Fibroblast of lung (primary cell): ENCODE measurements around the gene DNAAF3. TPM values are rescaled to one million over a fixed set of nuclear protein-coding genes. Genes with fewer than 3 reads are reported as not detected.
"Not testable (repeated sequence)": the region's sequence is repeated elsewhere in the genome, so short reads cannot be mapped to it uniquely, and the experiment has no call there.

Experiments used
- DNase-seq, 2 donors: peaks; one replicate each; pipeline versions ENCODE4 v3.0.0 to v3.0.0-alpha.2; 2010; ENCODE audit warnings: low read depth in 2 of 2
- H2AFZ ChIP-seq: 2 replicates; pipeline ENCODE4 v1.5.1; 2012; ENCODE audit warnings: low read length, control low read depth, inconsistent platforms
- H3K27ac ChIP-seq: 2 replicates; pipeline ENCODE4 v1.5.1; 2011; ENCODE audit warnings: low read length, control low read depth; ENCODE audit not compliant: insufficient read depth
- H3K27me3 ChIP-seq: 2 replicates; pipeline ENCODE4 v1.5.1; 2011; ENCODE audit warnings: mild to moderate bottlenecking, low read length; ENCODE audit not compliant: control insufficient read depth, insufficient read depth
- H3K36me3 ChIP-seq: 2 replicates; pipeline ENCODE4 v1.5.1; 2011; ENCODE audit warnings: low read length; ENCODE audit not compliant: control insufficient read depth, insufficient read depth
- H3K4me1 ChIP-seq: 2 replicates; pipeline ENCODE4 v1.5.1; 2011; ENCODE audit warnings: low read length; ENCODE audit not compliant: control insufficient read depth, insufficient read depth; ENCODE audit errors: extremely low read depth
- H3K4me2 ChIP-seq: 2 replicates; pipeline ENCODE4 v1.5.1; 2011; ENCODE audit warnings: low read length, control low read depth; ENCODE audit not compliant: insufficient read depth; ENCODE audit errors: extremely low read depth
- H3K4me3 ChIP-seq, 4 experiments: fragments of 200-600 bp in 1 of 4; sonication (generic) in 1 of 4; replicated peaks in 1 of 4; 2 replicates each; pipeline ENCODE4 v1.5.1; 2011 to 2016; ENCODE audit warnings: low read length in 4 of 4, low read depth in 3 of 4, mild to moderate bottlenecking in 3 of 4, control low read depth in 2 of 4, inconsistent platforms in 1 of 4, mixed read lengths in 1 of 4; ENCODE audit not compliant: insufficient read depth in 1 of 4; ENCODE audit errors: control extremely low read depth in 1 of 4
- H3K79me2 ChIP-seq: 2 replicates; pipeline ENCODE4 v1.5.1; 2012; ENCODE audit warnings: mild to moderate bottlenecking, low read length, inconsistent platforms; ENCODE audit not compliant: control insufficient read depth, insufficient read depth
- H3K9ac ChIP-seq: 2 replicates; pipeline ENCODE4 v1.5.1; 2011; ENCODE audit warnings: mild to moderate bottlenecking, low read length, control low read depth; ENCODE audit not compliant: insufficient read depth
- H3K9me3 ChIP-seq: 2 replicates; pipeline ENCODE4 v1.5.1; 2012; ENCODE audit warnings: low read depth, low read length; ENCODE audit not compliant: control insufficient read depth, insufficient read depth
- H4K20me1 ChIP-seq: 2 replicates; pipeline ENCODE4 v1.5.1; 2011; ENCODE audit warnings: low read length; ENCODE audit not compliant: control insufficient read depth, insufficient read depth; ENCODE audit errors: extremely low read depth
- CTCF ChIP-seq, 2 donors: IDR thresholded peaks in 1 of 2; conservative IDR thresholded peaks in 1 of 2; 1 replicate in 1 of 2; 2 replicates in 1 of 2; pipeline ENCODE4 v1.5.1; 2011 to 2012; ENCODE audit warnings: low read length in 2 of 2, control low read depth in 1 of 2, inconsistent platforms in 1 of 2, low read depth in 1 of 2, mild to moderate bottlenecking in 1 of 2
- EZH2 ChIP-seq: IDR thresholded peaks from 2 replicates; pipeline ENCODE4 v1.5.1; 2012; ENCODE audit warnings: low read length, control low read depth, mild to moderate bottlenecking; ENCODE audit errors: missing control alignments
- polyA plus RNA-seq, 2 donors: library from polyadenylated mRNA; depleted of rRNA in 1 of 2; stranded (reverse) in 1 of 2; unstranded in 1 of 2; fragments of >200 nt; gene quantifications; 2 replicates each; pipeline ENCODE4 v1.2.1, GENCODE V29; 2011 to 2012; ENCODE audit warnings: missing spikeins in 1 of 2
- total RNA-seq: library from RNA; depleted of rRNA; stranded (reverse); fragments of >200 nt; gene quantifications from 2 replicates; pipeline ENCODE4 v1.2.1, GENCODE V29; 2014

DNAAF3 gene
- total and polyA plus RNA-seq, 2 donors (not counting 1 experiment from before 2014, with no cell fraction given), result 0.17 to 0.18 TPM

- Histone ChIP-seq H3K36me3 (no peaks in the 10 kb centered on the region), H3K27me3 (peaks cover 11% of the 10 kb centered on the region), H3K9ac (no peak overlapping the region), H3K79me2 (no peaks in the 10 kb centered on the region), H3K27ac (no peak overlapping the region), H3K4me3 (no peak overlapping the region), H4K20me1 (no peaks in the 10 kb centered on the region), H3K4me2 (no peak overlapping the region), H2AFZ (no peak overlapping the region), H3K4me1 (peaks cover 6% of the 10 kb centered on the region), H3K9me3 (no peaks in the 10 kb centered on the region)
- no peak for DNase-seq
- no peak for TF ChIP-seq CTCF (conservative IDR thresholded peaks at IDR 0.05 in 1 of 2, IDR thresholded peaks at IDR 0.05 in 1 of 2; ENCODE audit: low read depth in 1 of 2, low read length in 2 of 2)
Observed at GRCh38 chr19:55158423-55158822, 8.0 kb downstream of the DNAAF3 start.

GRCh38 chr19:55157064-55157908, 9.1 kb downstream of the DNAAF3 start, which contains the start of gene TNNI3:
TNNI3 (minus strand) TSS chr19:55157732; CDS start chr19:55157589, 143 bp downstream.
- Histone ChIP-seq H3K4me3 (no peak within 1 kb of the TSS), H3K4me2 (no peak within 1 kb of the TSS), H3K36me3 (no peaks in the 10 kb centered on the region), H3K27me3 (peaks cover 11% of the 10 kb centered on the region), H4K20me1 (no peaks in the 10 kb centered on the region), H3K9ac (no peak within 1 kb of the TSS), H2AFZ (no peak within 1 kb of the TSS), H3K79me2 (no peaks in the 10 kb centered on the region), H3K9me3 (no peaks in the 10 kb centered on the region), H3K4me1 (peaks cover 6% of the 10 kb centered on the region), H3K27ac (no peak within 1 kb of the TSS)
- no peak for DNase-seq
- TF ChIP-seq EZH2 (no peak), CTCF (conservative IDR thresholded peaks at IDR 0.05 in 1 of 2, IDR thresholded peaks at IDR 0.05 in 1 of 2; ENCODE audit: low read depth in 1 of 2, low read length in 2 of 2) (no peak)

GRCh38 chr19:55156202-55157063, 10.0 kb downstream of the DNAAF3 start:
- Histone ChIP-seq H2AFZ (no peak overlapping the region), H3K36me3 (no peaks in the 10 kb centered on the region), H3K4me3 (no peak overlapping the region), H3K4me2 (no peak overlapping the region), H3K9ac (no peak overlapping the region), H3K27me3 (peaks cover 6% of the 10 kb centered on the region), H3K27ac (no peak overlapping the region), H4K20me1 (no peaks in the 10 kb centered on the region), H3K4me1 (peaks cover 6% of the 10 kb centered on the region), H3K79me2 (no peaks in the 10 kb centered on the region), H3K9me3 (no peaks in the 10 kb centered on the region)
- TF ChIP-seq EZH2 (no peak), CTCF (conservative IDR thresholded peaks at IDR 0.05 in 1 of 2, IDR thresholded peaks at IDR 0.05 in 1 of 2; ENCODE audit: low read depth in 1 of 2, low read length in 2 of 2) (no peak)
- peak; percentile 25 to 44 for DNase-seq

GRCh38 chr19:55155784-55156183, 10.6 kb downstream of the DNAAF3 start:
- H3K4me2 ChIP-seq, H3K27ac ChIP-seq, H3K4me3 ChIP-seq, H3K27me3 ChIP-seq, H3K79me2 ChIP-seq, H2AFZ ChIP-seq, H3K36me3 ChIP-seq, H4K20me1 ChIP-seq, H3K4me1 ChIP-seq, DNase-seq, H3K9me3 ChIP-seq, H3K9ac ChIP-seq: not testable (repeated sequence)
